H1 (cell line): Measurements from ENCODE around the gene SKA3. TPM values are rescaled to one million over a fixed set of nuclear protein-coding genes. Genes with fewer than 3 reads are reported as not detected.

Experiments
- CTCF ChIA-PET: fragments of 300-600 bp; sonication (Branson Sonifier 250); formaldehyde crosslinking; loops from one replicate; lab custom pipeline; 2021; ENCODE audit not compliant: partially characterized antibody; lab: Charles Lee
- POLR2A ChIA-PET: fragments of 300-600 bp; sonication (Branson Sonifier 250); formaldehyde crosslinking; loops from one replicate; lab custom pipeline; 2021; ENCODE audit warnings: inconsistent platforms; ENCODE audit not compliant: partially characterized antibody; lab: Charles Lee
- DNase-seq, 2 experiments: peaks; one replicate each; pipeline versions ENCODE4 v3.0.0 to v3.0.0-alpha.2; 2010 to 2022; ENCODE audit warnings: low spot score in 2 of 2, low read depth in 1 of 2, mixed read lengths in 1 of 2
- FAIRE-seq: peaks from 2 replicates; lab custom pipeline; 2011; peaks lifted over from hg19 to GRCh38; lab: Jason Lieb, UNC
- H2AFZ ChIP-seq: 2 replicates; pipeline ENCODE4 v1.8.1; 2012; ENCODE audit warnings: low read length, inconsistent platforms
- H2AK5ac ChIP-seq: 2 replicates; pipeline ENCODE4 v1.6.1; 2013; ENCODE audit warnings: low read depth, low read length
- H2BK120ac ChIP-seq: replicated peaks from 2 replicates; pipeline ENCODE3; 2013; ENCODE audit warnings: low read depth, low read length, inconsistent platforms
- H2BK12ac ChIP-seq: 2 replicates; pipeline ENCODE4 v1.6.1; 2013; ENCODE audit warnings: low read depth, low read length
- H2BK15ac ChIP-seq: 2 replicates; pipeline ENCODE4 v1.6.1; 2013; ENCODE audit warnings: low read length
- H2BK20ac ChIP-seq: 2 replicates; pipeline ENCODE4 v1.6.1; 2013; ENCODE audit warnings: low read length
- H2BK5ac ChIP-seq: 2 replicates; pipeline ENCODE4 v1.6.1; 2013; ENCODE audit warnings: low read depth, low read length
- H3K14ac ChIP-seq: 2 replicates; pipeline ENCODE4 v1.6.1; 2013; ENCODE audit warnings: inconsistent platforms; ENCODE audit not compliant: insufficient read length
- H3K18ac ChIP-seq: 2 replicates; pipeline ENCODE4 v1.6.1; 2013; ENCODE audit warnings: low read length; ENCODE audit errors: extremely low read depth
- H3K23ac ChIP-seq: 2 replicates; pipeline ENCODE4 v1.6.1; 2013; ENCODE audit warnings: inconsistent platforms; ENCODE audit not compliant: insufficient read length
- H3K23me2 ChIP-seq: 2 replicates; pipeline ENCODE4 v1.6.1; 2013; ENCODE audit warnings: low read depth, low read length
- H3K27ac ChIP-seq: 2 replicates; pipeline ENCODE4 v1.6.1; 2011; ENCODE audit warnings: low read depth, low read length, inconsistent platforms
- H3K27me3 ChIP-seq, 4 experiments: replicated peaks in 1 of 4; 1 replicate in 1 of 4; 2 replicates in 3 of 4; pipeline versions ENCODE4 v1.6.1 to v1.8.1; 2011 to 2013; ENCODE audit warnings: low read length in 3 of 4, mild to moderate bottlenecking in 3 of 4, inconsistent platforms in 2 of 4, mixed read lengths in 2 of 4, moderate library complexity in 1 of 4; ENCODE audit not compliant: control insufficient read depth in 3 of 4, insufficient read depth in 3 of 4; ENCODE audit errors: extremely low read depth in 1 of 4
- H3K36me3 ChIP-seq, 4 experiments: 2 replicates each; pipeline versions ENCODE4 v1.6.1 to v1.8.1; 2011 to 2013; ENCODE audit warnings: mild to moderate bottlenecking in 4 of 4, low read length in 3 of 4, moderate library complexity in 2 of 4, control low read depth in 1 of 4, inconsistent platforms in 1 of 4; ENCODE audit not compliant: insufficient read depth in 4 of 4, control insufficient read depth in 2 of 4
- H3K4ac ChIP-seq: replicated peaks from 2 replicates; pipeline ENCODE3; 2013; ENCODE audit warnings: low read length, low read depth, mixed read lengths, inconsistent platforms; ENCODE audit not compliant: insufficient read length
- H3K4me1 ChIP-seq, 4 experiments: replicated peaks in 1 of 4; 1 replicate in 1 of 4; 2 replicates in 3 of 4; pipeline versions ENCODE4 v1.6.1 to v1.8.1; 2011 to 2013; ENCODE audit warnings: low read length in 3 of 4, inconsistent platforms in 2 of 4, mixed read lengths in 1 of 4; ENCODE audit not compliant: insufficient read depth in 4 of 4, control insufficient read depth in 3 of 4
- H3K4me2 ChIP-seq, 2 experiments: 2 replicates each; pipeline versions ENCODE4 v1.6.1 to v1.8.1; 2011 to 2013; ENCODE audit warnings: low read depth in 2 of 2, low read length in 2 of 2, control low read depth in 1 of 2, inconsistent platforms in 1 of 2, mild to moderate bottlenecking in 1 of 2; ENCODE audit not compliant: insufficient read depth in 1 of 2
- H3K4me3 ChIP-seq, 4 experiments: fragments of 200-600, 300-600 bp in 1 of 4; sonication (generic), shearing (Covaris generic), sonication (Bioruptor Twin) in 1 of 4; 2 replicates each; pipeline versions ENCODE4 v1.5.1 to v1.8.1; 2011 to 2016; ENCODE audit warnings: low read length in 4 of 4, low read depth in 3 of 4, control low read depth in 2 of 4, inconsistent platforms in 2 of 4, mild to moderate bottlenecking in 2 of 4, mixed read lengths in 1 of 4, moderate library complexity in 1 of 4; ENCODE audit not compliant: insufficient read depth in 2 of 4; ENCODE audit errors: extremely low read depth in 1 of 4
- H3K56ac ChIP-seq: replicated peaks from 2 replicates; pipeline ENCODE3; 2013; ENCODE audit warnings: low read depth, mild to moderate bottlenecking, mixed read lengths, low read length, inconsistent platforms; ENCODE audit not compliant: insufficient read length
- H3K79me1 ChIP-seq: 2 replicates; pipeline ENCODE4 v1.6.1; 2013; ENCODE audit warnings: low read depth, low read length, control low read depth
- H3K79me2 ChIP-seq, 2 experiments: 2 replicates each; pipeline versions ENCODE4 v1.6.1 to v1.8.1; 2012 to 2013; ENCODE audit warnings: low read length in 2 of 2, mild to moderate bottlenecking in 2 of 2, inconsistent platforms in 1 of 2; ENCODE audit not compliant: insufficient read depth in 2 of 2, control insufficient read depth in 1 of 2
- H3K9ac ChIP-seq, 4 experiments: replicated peaks in 1 of 4; 1 replicate in 1 of 4; 2 replicates in 3 of 4; pipeline versions ENCODE4 v1.6.1 to v1.8.1; 2011 to 2013; ENCODE audit warnings: low read depth in 3 of 4, low read length in 3 of 4, control low read depth in 2 of 4, mild to moderate bottlenecking in 2 of 4, moderate library complexity in 2 of 4, inconsistent platforms in 1 of 4; ENCODE audit errors: extremely low read depth in 1 of 4
- H3K9me3 ChIP-seq, 2 experiments: 2 replicates each; pipeline versions ENCODE4 v1.6.1 to v1.8.1; 2012 to 2013; ENCODE audit warnings: mild to moderate bottlenecking in 2 of 2, moderate library complexity in 2 of 2, control low read depth in 1 of 2, inconsistent platforms in 1 of 2, low read depth in 1 of 2, low read length in 1 of 2, mixed read lengths in 1 of 2; ENCODE audit not compliant: insufficient read depth in 2 of 2
- H4K20me1 ChIP-seq, 2 experiments: replicated peaks in 1 of 2; 2 replicates each; pipeline versions ENCODE3 to v1.8.1; 2011 to 2013; ENCODE audit warnings: inconsistent platforms in 2 of 2, low read length in 2 of 2, mild to moderate bottlenecking in 1 of 2; ENCODE audit not compliant: insufficient read depth in 2 of 2, control insufficient read depth in 1 of 2
- H4K5ac ChIP-seq: 2 replicates; pipeline ENCODE4 v1.6.1; 2013; ENCODE audit warnings: low read length, low read depth, mixed read lengths, inconsistent platforms; ENCODE audit not compliant: insufficient read length
- H4K8ac ChIP-seq: 2 replicates; pipeline ENCODE4 v1.8.0; 2013; ENCODE audit warnings: mild to moderate bottlenecking, moderate library complexity, low read length, inconsistent platforms; ENCODE audit not compliant: insufficient read depth; ENCODE audit errors: extremely low read depth
- H4K91ac ChIP-seq: replicated peaks from 2 replicates; pipeline ENCODE3; 2013; ENCODE audit warnings: low read length, mixed read lengths, inconsistent platforms; ENCODE audit not compliant: insufficient read length
- CTCF ChIP-seq, 3 experiments: IDR thresholded peaks; 1 replicate in 2 of 3; 2 replicates in 1 of 3; pipeline versions ENCODE4 v1.5.1 to v1.6.1; 2011; ENCODE audit warnings: low read length in 3 of 3, mild to moderate bottlenecking in 3 of 3, inconsistent platforms in 2 of 3, low read depth in 1 of 3, moderate library complexity in 1 of 3; ENCODE audit not compliant: insufficient read depth in 1 of 3; ENCODE audit errors: control extremely low read depth in 1 of 3
- MAX ChIP-seq: IDR thresholded peaks from 2 replicates; pipeline ENCODE4 v1.6.1; 2012; ENCODE audit warnings: inconsistent platforms
- RAD21 ChIP-seq, 2 experiments: IDR thresholded peaks in 1 of 2; conservative IDR thresholded peaks in 1 of 2; 2 replicates each; pipeline ENCODE4 v1.6.1; 2011; ENCODE audit warnings: low read depth in 2 of 2, low read length in 2 of 2, improper control_type of control experiment in 1 of 2, inconsistent platforms in 1 of 2, mild to moderate bottlenecking in 1 of 2, moderate library complexity in 1 of 2
- WGBS, 2 experiments: shearing (Covaris generic) in 1 of 2; methylation state at CpG; one replicate each; pipeline versions ENCODE4 v1.1.6 to v1.1.7; 2013 to 2015; ENCODE audit warnings: low lambda C conversion rate in 2 of 2, mixed read lengths in 2 of 2, inconsistent platforms in 1 of 2, low coverage in 1 of 2, missing lambda C conversion rate in 1 of 2; ENCODE audit not compliant: insufficient replicate concordance in 2 of 2, insufficient coverage in 1 of 2, insufficient read length in 1 of 2; ENCODE audit errors: extremely low coverage in 1 of 2, missing lambda C conversion rate in 1 of 2; 5-methylcytosine and 5-hydroxymethylcytosine counted together
- polyA plus RNA-seq, 7 experiments: library from polyadenylated mRNA; depleted of rRNA in 3 of 7; stranded (reverse) in 5 of 7; unstranded in 2 of 7; fragments of >200 nt in 5 of 7; fragments of 200-250 nt in 2 of 7; gene quantifications; 1 replicate in 5 of 7; 2 replicates in 1 of 7; 4 replicates in 1 of 7; pipeline versions ENCODE4 v1.2.1 to v1.2.3, GENCODE V29; 2011 to 2013; ENCODE audit warnings: missing spikeins in 2 of 7, mixed read lengths in 2 of 7
- total RNA-seq: library from RNA; stranded (reverse); fragmentation: NEBNext Ultra II Directional; extraction: Animal tissue kit (Norgen Biotek cat#: 25700); gene quantifications from 2 replicates; pipeline ENCODE4 v1.2.1, GENCODE V29; 2021

SKA3 gene
- total and polyA plus RNA-seq, 2 of the 8 experiments (the other 6 are each of a cell fraction or from before 2014, with no cell fraction given), result 32.3 to 63.7 TPM

- Histone ChIP-seq H2BK20ac (no peak overlapping the region), H3K23ac (no peak overlapping the region), H4K20me1 (peaks cover 0 to 2% of the 10 kb centered on the region in 2 experiments), H3K79me2 (no peaks in the 10 kb centered on the region), H2BK5ac (no peak overlapping the region), H3K79me1 (no peaks in the 10 kb centered on the region), H3K23me2 (no peaks in the 10 kb centered on the region), H2BK15ac (no peak overlapping the region), H2BK120ac (no peak overlapping the region), H3K4me3 (no peak overlapping the region), H3K36me3 (peaks cover 8 to 37% (median 23%) of the 10 kb centered on the region in 4 experiments; a peak in 6 of 8 replicates), H3K27me3 (no peaks in the 10 kb centered on the region), H3K14ac (no peak overlapping the region), H2AFZ (no peak overlapping the region), H2BK12ac (no peak overlapping the region), H3K18ac (no peak overlapping the region), H3K56ac (peak overlapping the region; percentile 52), H3K27ac (no peak overlapping the region), H4K8ac (no peak overlapping the region), H3K9me3 (no peaks in the 10 kb centered on the region), H3K4me2 (no peak overlapping the region), H2AK5ac (no peak overlapping the region), H3K4ac (no peak overlapping the region), H3K9ac (0 out of 7 replicates have a peak overlapping the region, but pooled peaks of 1 of the 4 experiments have one; percentile 23), H4K5ac (no peak overlapping the region), H3K4me1 (peaks cover 0 to 2% (median 0%) of the 10 kb centered on the region in 4 experiments; a peak in 4 of 7 replicates), H4K91ac (no peak overlapping the region)
- no peak for TF ChIP-seq MAX
- peak; percentile 24 to 46; a peak in 2 of 4 replicates for TF ChIP-seq RAD21 (IDR thresholded peaks at IDR 0.05 in 1 of 2, conservative IDR thresholded peaks at IDR 0.05 in 1 of 2; ENCODE audit: low read depth in 2 of 2, low read length in 2 of 2)
- TF ChIP-seq CTCF (IDR thresholded peaks at IDR 0.05; ENCODE audit: control extremely low read depth in 1 of 3, insufficient read depth in 1 of 3, low read depth in 1 of 3, low read length in 3 of 3), result peak; percentile 11 to 29 (median 17); a peak in 3 of 4 replicates
- DNase-seq, result no peak
- FAIRE-seq, result peak; percentile 69
- 94% methylated on average over 8 of the region's 8 CpGs; no CpG with 5 or more reads in 1 of the 2 experiments for WGBS, 2 experiments
- CTCF ChIA-PET, result interaction anchor here (0.5 to 1.2 kb wide), 2 partner anchors 17 to 118 kb away, joined by 4 read pairs; no protein-coding TSS in a partner anchor
- POLR2A ChIA-PET, result interaction anchor here (1.1 to 2.1 kb wide), 6 partner anchors 10 to 78 kb away, joined by 3 to 15 read pairs (median 4); partner anchors contain the start of genes MRPL57 and SKA3
Measured at GRCh38 chr13:21152251-21152899, 24.0 kb downstream of the SKA3 start.
